ENCODE data around the gene LBX2. TPM values are rescaled to one million over a fixed set of nuclear protein-coding genes. Genes with fewer than 3 reads are reported as not detected.
A peak's percentile ranks its signal among the peaks of the same experiment; 100 is the strongest.
"Not testable (repeated sequence)": the region's sequence is repeated elsewhere in the genome, so short reads cannot be mapped to it uniquely, and the experiment has no call there.

Gene LBX2
- total RNA-seq, 4 donors from 2014 or later: 0.32 to 1.7 (median 0.84) TPM

GRCh38 chr2:74474481-74474880, 24.9 kb downstream of the LBX2 start:
- no peak for TF ChIP-seq POLR2A (IDR thresholded peaks at IDR 0.05; ENCODE audit: low read depth)
- TF ChIP-seq, protein P1, sequence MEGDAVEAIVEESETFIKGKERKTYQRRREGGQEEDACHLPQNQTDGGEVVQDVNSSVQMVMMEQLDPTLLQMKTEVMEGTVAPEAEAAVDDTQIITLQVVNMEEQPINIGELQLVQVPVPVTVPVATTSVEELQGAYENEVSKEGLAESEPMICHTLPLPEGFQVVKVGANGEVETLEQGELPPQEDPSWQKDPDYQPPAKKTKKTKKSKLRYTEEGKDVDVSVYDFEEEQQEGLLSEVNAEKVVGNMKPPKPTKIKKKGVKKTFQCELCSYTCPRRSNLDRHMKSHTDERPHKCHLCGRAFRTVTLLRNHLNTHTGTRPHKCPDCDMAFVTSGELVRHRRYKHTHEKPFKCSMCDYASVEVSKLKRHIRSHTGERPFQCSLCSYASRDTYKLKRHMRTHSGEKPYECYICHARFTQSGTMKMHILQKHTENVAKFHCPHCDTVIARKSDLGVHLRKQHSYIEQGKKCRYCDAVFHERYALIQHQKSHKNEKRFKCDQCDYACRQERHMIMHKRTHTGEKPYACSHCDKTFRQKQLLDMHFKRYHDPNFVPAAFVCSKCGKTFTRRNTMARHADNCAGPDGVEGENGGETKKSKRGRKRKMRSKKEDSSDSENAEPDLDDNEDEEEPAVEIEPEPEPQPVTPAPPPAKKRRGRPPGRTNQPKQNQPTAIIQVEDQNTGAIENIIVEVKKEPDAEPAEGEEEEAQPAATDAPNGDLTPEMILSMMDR (IDR thresholded peaks at IDR 0.05): no peak
- TF ChIP-seq EP300 (IDR thresholded peaks at IDR 0.05): no peak
- TF ChIP-seq POLR2AphosphoS5 (IDR thresholded peaks at IDR 0.05): no peak
- no peaks in the 10 kb centered on the region for H3K9me3 ChIP-seq
- peaks cover 15 to 49% (median 39%) of the 10 kb centered on the region in 4 donors for H3K36me3 ChIP-seq
- no peak for DNase-seq (ENCODE audit: extremely low spot score)
- intact Hi-C loops (cut with DNase I): no loop called here
- WGBS: 89% methylated on average over 6 of the region's 6 CpGs
- no peak overlapping the region for H3K4me3 ChIP-seq
- H3K27me3 ChIP-seq: no peaks in the 10 kb centered on the region
- H3K4me1 ChIP-seq: peaks cover 20 to 29% (median 28%) of the 10 kb centered on the region in 4 donors
- no peak overlapping the region for H3K27ac ChIP-seq (replicated peaks in 1 of 4)

DNA sequence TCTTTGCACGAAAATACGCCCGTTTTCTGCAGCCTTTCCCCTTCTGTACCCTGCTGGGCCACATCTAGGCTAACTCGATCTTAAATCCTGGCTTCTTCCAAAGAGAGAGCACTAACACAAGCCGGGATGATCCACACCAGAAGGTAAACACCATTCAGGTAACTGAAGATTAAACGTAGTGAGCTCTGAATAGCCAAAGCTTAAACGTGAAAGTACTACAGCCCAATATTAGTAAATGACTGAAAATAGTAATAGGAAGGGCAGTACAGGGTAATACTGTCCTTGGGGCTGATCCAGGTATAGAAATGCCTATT, 26.5 kb downstream of the LBX2 start:
- intact Hi-C loops (cut with DNase I): no loop called here
- DNase-seq (ENCODE audit: extremely low spot score): no peak
- Histone ChIP-seq H3K27me3 (no peaks in the 10 kb centered on the region), H3K27ac (replicated peaks in 1 of 4) (peak overlapping the region; percentile 80 to 90 (median 84)), H3K36me3 (peaks cover 9 to 36% (median 30%) of the 10 kb centered on the region in 4 donors), H3K4me3 (peak overlapping the region; percentile 63 to 89 (median 73)), H3K9me3 (no peaks in the 10 kb centered on the region), H3K4me1 (peaks cover 20 to 28% (median 26%) of the 10 kb centered on the region in 4 donors)
- TF ChIP-seq EP300 (IDR thresholded peaks at IDR 0.05) (no peak), POLR2AphosphoS5 (IDR thresholded peaks at IDR 0.05) (no peak), POLR2A (IDR thresholded peaks at IDR 0.05; ENCODE audit: low read depth) (no peak)
- TF ChIP-seq, protein P1 (IDR thresholded peaks at IDR 0.05): no peak
- WGBS: 12% methylated on average over 7 of the region's 7 CpGs

GRCh38 chr2:74472086-74472944, 27.1 kb downstream of the LBX2 start, which contains the start of gene MRPL53:
MRPL53 (minus strand) TSS chr2:74472680; CDS start chr2:74472660, 20 bp downstream.
- Histone ChIP-seq H3K27ac (replicated peaks in 1 of 4) (peak within 1 kb of the TSS; percentile 80 to 90 (median 84)), H3K36me3 (peaks cover 9 to 31% (median 27%) of the 10 kb centered on the region in 4 donors), H3K9me3 (no peaks in the 10 kb centered on the region), H3K27me3 (no peaks in the 10 kb centered on the region), H3K4me3 (peak within 1 kb of the TSS; percentile 63 to 89 (median 73)), H3K4me1 (peaks cover 20 to 28% (median 26%) of the 10 kb centered on the region in 4 donors)
- intact Hi-C loops (cut with DNase I): no loop called here
- DNase-seq (ENCODE audit: extremely low spot score): peak; percentile 98
- WGBS: under 1% methylated on average over 40 of the region's 66 CpGs
- peak; percentile 98 for TF ChIP-seq POLR2AphosphoS5 (IDR thresholded peaks at IDR 0.05)
- peak; percentile 62 for TF ChIP-seq POLR2A (IDR thresholded peaks at IDR 0.05; ENCODE audit: low read depth)
- TF ChIP-seq, protein P1 (IDR thresholded peaks at IDR 0.05): peak in 1 of 3 experiments; percentile 21
- no peak for TF ChIP-seq EP300 (IDR thresholded peaks at IDR 0.05)

DNA sequence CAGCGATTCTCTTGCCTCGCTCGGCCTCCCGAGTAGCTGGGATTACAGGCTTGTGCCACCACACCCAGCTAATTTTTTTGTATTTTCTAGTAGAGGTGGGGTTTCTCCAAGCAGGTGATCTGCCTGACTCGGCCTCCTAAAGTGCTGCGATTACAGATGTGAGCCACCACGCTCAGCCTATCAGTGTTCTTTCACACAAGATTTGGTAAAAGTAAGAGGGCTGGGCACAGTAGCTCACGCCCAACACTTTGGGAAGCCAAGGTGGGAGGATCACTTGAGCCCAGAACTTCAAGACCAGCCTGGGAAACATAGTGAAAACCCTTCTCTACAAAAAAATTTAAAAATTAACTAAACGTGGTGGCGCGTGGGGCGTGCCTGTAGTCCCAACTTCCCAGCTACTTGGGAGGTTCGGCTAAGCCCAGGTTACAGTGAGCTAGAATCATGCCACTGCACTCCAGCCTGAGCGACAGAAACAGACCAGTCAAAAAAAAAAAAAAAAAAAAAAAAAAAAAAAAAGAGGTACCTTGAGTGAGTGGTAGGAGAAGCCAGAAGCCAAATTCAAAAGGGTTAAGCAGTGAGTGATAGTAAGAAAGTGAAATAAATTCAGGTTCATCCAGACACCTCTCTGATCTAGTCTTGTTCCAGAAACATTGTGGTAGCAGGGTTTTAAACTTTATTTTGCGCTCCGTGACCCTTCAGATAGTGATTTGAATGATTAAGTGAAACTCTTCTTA, 27.9 kb downstream of the LBX2 start:
- peaks cover 9 to 25% (median 21%) of the 10 kb centered on the region in 4 donors for H3K36me3 ChIP-seq
- no peaks in the 10 kb centered on the region for H3K9me3 ChIP-seq
- peaks cover 20 to 27% (median 24%) of the 10 kb centered on the region in 4 donors for H3K4me1 ChIP-seq
- intact Hi-C loops (cut with DNase I): no loop called here
- H3K27ac ChIP-seq (replicated peaks in 1 of 4): peak overlapping the region; percentile 80 to 90 (median 84)
- no peaks in the 10 kb centered on the region for H3K27me3 ChIP-seq
- peak overlapping the region; percentile 63 to 89 (median 73) for H3K4me3 ChIP-seq
- TF ChIP-seq, protein P1 (IDR thresholded peaks at IDR 0.05): no peak
- TF ChIP-seq POLR2AphosphoS5 (IDR thresholded peaks at IDR 0.05) (no peak), EP300 (IDR thresholded peaks at IDR 0.05) (no peak), POLR2A (IDR thresholded peaks at IDR 0.05; ENCODE audit: low read depth) (no peak)
- no peak for DNase-seq (ENCODE audit: extremely low spot score)
- WGBS: 71% methylated on average over 10 of the region's 16 CpGs

- H3K4me1 ChIP-seq: peaks cover 24 to 35% (median 30%) of the 10 kb centered on the region in 4 donors
- intact Hi-C loops (cut with DNase I); DNase-seq (ENCODE audit: extremely low spot score); H3K27me3 ChIP-seq; H3K4me3 ChIP-seq; H3K9me3 ChIP-seq: not testable (repeated sequence)
- peak overlapping the region in 2 of 4 donors; percentile 33 to 80 for H3K27ac ChIP-seq (replicated peaks in 1 of 4)
- peaks cover 9 to 21% (median 17%) of the 10 kb centered on the region in 4 donors for H3K36me3 ChIP-seq
- WGBS: 96% methylated on average over 12 of the region's 12 CpGs
Observed at GRCh38 chr2:74470742-74471141, 28.7 kb downstream of the LBX2 start.

All from esophagus muscularis mucosa (tissue), 4 donors.